CD4-positive, alpha-beta T cell treated with Interleukin-17A for 1 hour (primary cell): ENCODE measurements around the gene TRABD2B.

Experiments used
- DNase-seq: peaks from one replicate; pipeline ENCODE4 v3.0.0-alpha.2; 2020

Gene TRABD2B

DNA sequence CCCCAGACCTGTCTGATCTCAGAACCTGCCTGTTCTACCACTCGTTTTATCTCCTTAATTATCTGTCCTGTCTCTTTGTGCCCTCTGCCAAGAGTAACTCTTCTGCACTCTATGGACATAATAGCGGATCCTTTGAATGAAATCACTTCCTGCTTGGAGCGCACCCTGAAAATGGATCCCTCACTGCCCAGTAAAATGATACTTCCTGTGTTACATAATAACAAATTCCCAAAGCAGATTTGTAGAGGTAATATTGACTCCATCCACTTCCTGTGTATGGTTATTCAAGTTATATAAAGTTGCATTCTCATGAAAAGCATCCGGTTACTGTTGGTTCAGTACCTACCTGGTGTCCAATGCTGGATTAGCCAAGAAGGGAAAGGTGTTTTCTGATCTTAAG is 246.0 kb downstream of the TRABD2B start:
- DNase-seq, result no peak

- DNase-seq, result no peak
Measured at GRCh38 chr1:47745715-47746609, 251.2 kb downstream of the TRABD2B start.

DNA sequence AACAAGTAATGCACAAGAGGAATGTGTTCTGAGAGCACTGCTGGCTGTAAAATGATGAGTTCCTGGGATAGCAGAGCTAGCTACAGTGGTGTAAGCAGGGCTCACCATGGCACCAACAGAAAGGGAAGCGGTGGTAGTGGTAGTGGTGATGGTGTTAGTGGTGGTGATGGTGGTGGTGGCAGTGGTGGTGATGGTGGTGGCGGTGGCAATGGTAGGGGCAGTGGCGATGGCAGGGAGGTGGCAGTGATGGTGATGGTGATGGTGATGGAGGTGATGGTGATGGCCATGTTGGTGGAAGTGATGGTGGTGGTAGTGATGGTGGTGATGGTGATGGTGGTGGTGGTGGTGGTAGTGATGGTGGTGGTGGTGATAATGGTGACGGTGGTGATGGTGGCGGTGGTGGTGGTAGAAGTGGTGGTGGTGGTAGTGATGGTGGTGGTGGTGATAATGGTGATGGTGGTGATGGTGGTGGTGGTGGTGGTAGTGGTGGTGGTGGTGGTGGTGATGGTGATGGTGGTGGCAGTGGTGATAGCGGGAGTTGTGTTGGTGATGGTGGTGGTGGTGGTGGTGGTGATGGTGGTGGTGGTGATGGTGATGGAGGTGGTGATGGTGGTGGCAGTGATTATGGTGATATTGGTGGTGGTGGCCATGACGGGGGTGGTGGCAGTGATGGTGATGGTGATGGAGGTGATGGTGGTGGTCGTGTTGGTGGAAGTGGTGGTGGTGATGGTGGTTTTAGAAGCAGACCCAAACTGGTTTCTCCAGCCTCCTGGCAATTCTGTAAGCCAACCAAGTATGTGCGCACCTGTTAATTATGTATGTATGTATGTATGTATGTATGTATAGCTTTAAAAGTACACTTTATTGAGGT is 254.1 kb downstream of the TRABD2B start:
- DNase-seq, result no peak

DNA sequence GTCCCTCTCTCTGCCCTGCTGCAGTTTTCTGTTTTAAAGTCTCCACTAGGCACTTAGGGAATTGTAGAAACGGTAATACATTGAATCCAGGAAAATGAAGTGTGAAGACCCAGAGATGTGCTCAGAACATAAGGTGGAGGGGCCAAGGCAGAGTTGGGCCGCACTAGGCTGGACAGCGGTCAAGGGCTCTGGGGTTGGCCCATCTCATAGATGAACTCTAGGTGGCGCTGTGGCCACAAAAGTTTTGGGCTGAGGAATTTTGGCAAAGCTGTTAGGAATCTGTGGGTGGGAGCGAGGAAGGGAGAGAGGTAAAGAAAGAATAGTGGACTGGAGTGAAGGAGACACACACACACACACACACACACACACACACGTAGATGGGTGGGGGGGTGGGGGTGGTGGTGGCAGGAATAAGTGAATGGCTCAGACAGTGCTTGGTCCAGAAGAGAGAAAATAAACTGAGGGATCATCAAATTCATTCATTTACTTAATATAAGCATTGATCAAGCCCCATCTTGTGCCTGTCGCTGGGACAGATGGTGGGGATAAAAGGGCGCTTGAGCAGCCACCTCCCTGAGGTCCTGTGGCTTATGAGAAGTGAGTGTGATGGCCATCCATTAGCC is 258.5 kb downstream of the TRABD2B start:
- no peak for DNase-seq

GRCh38 chr1:47732489-47732888 is 264.7 kb downstream of the TRABD2B start:
- DNase-seq, result no peak

DNA sequence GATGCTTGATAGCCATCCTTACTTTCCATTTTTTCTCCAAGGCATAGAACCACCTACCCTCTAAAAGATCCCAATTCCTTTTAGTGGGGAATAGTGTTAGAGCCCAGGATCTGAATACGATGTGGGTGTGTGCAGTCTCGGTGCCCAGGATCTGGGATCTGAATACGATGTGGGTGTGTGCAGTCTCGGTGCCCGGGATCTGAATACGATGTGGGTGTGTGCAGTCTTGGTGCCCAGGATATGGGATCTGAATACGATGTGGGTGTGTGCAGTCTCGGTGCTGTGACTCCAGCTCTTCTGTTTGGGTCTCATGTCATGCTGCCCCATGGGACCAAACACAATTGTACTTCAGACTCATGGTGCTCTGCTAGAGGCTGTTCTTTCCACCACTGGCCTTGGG is 265.5 kb downstream of the TRABD2B start:
- DNase-seq, result no peak

- no peak for DNase-seq
Measured at GRCh38 chr1:47729685-47730084, 267.5 kb downstream of the TRABD2B start.

DNA sequence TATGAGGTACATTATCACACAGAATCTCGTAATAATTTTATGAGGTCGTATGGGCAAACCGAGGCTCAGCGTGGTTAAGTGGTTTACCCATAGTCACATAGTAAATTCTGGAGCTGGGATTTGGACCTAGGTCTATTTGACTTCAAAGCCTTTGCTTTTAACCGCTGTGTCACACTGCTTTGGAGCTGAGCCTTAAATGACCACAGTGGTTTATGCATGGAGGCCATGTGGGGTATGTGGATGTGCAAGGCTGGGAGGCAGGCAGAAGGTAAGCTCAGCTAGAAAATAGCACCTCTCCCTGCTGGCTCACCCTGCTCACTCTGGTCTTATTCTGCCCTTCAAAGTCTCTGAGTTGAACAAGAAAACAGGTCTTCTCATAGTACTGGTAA is 269.5 kb downstream of the TRABD2B start:
- no peak for DNase-seq

GRCh38 chr1:47727051-47727696 is 270.0 kb downstream of the TRABD2B start:
- DNase-seq, result no peak

GRCh38 chr1:47725992-47726855 is 271.0 kb downstream of the TRABD2B start:
- DNase-seq, result peak; percentile 57

DNA sequence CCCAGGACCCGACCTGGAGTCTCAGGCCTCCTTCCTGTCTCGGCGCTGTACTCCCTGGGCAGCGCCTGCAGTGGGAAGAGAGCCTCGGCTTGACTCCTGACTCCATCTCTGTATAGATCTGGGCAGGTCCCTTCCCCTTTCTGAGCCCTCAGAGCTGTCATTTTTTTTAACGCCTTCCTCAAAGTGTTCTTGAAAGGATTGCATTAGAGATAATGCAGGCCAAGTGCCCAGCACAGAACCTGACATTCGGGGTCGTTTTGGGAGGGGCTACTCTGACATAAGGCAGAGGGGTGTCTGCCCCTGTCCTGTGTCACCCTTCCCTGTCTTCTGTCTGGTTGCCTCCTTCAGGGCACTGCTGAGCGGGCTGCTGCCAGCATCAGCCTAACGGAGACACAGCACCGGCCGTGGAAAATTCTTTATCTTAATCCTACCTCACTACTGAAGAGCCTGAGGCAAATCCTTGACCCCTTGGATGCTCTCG is 271.6 kb downstream of the TRABD2B start:
- no peak for DNase-seq

GRCh38 chr1:47725000-47725473 is 272.1 kb downstream of the TRABD2B start:
- no peak for DNase-seq

DNA sequence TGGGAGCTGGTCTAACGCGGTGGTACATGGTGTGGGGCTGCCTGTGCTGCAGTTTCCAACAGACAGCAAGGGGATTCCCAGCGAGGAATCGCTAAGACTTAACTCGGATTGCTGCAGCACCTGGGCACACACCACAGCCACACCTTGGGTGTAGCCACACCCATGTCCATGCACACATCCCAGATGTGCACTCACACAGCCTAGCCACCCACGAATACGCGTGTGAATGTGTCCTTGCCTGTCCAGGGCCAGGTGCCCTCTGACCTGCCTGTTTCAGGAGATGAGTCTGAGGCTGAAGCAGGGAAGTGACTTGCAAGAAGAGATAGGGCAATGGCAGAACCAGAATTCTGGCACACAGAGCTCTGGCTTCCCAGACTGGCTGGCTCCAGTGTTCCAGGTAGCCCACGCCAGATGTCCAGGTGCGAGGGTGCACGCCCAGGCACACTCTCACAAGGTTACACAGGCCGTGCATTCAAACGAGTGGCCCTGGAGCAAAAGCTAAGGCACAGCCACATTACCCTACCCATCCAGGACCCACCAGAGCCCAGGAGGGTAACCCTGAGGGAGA is 272.7 kb downstream of the TRABD2B start:
- DNase-seq, result no peak

DNA sequence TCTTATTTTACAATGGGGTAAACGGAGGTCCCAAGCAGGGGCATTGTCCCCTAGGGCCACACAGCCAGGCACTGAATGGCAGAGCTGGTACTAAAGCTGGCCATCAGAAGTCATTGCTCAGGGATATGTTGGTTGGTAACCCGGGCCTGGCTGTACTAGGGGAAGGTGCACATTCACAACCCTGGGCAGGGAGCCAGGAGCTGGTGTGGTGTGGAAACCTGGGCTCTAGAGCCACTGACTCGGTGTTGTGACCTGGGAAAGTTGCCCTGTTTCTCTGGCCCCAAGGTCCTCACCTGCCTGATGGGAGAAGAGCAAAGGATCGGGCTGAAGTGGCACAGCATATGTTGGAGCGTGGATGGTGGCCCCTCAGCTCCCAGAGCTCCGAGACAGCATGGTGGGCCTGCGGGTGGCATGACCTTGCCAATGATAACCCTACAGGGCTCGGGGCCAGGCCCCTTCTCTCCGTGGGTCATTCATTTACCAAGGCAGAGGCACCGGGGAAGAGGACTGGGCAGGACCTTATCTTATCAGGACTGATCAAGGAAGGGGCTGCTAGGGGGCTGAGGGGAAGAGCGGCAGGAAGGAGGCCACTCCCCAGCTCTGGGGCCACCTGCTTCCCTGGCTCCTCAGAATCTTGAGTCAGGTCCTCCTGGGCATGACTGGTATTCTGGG is 274.1 kb downstream of the TRABD2B start:
- DNase-seq, result no peak

DNA sequence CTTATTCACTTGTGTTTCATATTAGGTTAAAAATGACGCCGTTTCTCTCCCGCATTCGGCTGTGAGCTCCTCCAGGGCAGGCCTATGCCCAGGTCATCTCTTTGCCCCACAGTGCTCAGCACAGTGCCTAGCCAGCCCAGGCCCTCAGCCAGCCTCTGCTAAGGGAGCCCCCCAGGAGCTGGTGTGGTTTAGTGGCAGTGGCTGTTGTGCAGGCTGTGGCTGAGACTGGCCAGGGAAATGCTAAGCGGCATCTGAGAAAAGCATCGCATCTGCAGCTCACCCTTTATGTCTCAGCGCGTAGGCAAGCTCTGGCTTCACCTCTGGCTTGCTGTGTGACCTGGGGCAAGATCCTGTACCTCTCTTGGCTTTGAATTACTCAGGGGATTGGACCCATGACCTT is 275.1 kb downstream of the TRABD2B start:
- no peak for DNase-seq

DNA sequence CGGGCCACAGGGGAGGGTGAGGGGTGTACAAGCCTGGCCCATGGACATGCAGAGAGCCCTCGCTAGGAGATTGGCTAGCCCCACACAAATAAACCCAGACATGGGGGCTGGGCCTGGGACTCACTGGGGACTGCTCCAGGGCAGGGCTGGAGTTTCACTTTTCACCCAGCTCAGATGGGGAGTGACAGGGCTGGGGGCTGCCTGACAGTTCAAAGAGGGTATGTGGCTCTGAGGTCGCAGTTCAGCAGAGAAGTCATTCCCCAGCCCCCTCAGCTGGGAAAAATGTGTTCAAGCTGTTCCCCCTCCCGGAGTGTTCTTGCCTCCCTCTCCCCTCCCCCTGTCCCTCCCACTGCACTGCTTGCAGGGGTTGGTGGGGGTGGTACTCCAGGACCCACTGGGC is 277.1 kb downstream of the TRABD2B start:
- DNase-seq, result no peak

DNA sequence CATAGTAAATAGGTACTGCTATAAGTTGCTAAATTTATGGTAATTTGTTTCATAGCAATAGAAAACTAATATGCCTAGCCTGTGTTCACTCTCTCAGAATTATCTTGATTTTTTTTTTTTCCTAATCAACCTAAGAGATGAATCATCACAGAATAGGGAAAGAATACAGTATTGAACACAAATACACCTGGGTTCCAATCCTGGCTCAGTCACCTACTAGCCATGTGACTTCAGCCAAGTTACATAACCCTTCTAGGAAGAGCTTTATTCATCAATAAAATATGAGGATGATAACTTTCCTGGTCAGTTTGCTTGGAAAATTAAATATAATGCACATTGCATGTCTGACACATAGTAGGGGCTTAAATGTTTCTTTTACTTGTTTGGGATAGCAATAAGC is 279.8 kb downstream of the TRABD2B start:
- DNase-seq, result no peak

DNA sequence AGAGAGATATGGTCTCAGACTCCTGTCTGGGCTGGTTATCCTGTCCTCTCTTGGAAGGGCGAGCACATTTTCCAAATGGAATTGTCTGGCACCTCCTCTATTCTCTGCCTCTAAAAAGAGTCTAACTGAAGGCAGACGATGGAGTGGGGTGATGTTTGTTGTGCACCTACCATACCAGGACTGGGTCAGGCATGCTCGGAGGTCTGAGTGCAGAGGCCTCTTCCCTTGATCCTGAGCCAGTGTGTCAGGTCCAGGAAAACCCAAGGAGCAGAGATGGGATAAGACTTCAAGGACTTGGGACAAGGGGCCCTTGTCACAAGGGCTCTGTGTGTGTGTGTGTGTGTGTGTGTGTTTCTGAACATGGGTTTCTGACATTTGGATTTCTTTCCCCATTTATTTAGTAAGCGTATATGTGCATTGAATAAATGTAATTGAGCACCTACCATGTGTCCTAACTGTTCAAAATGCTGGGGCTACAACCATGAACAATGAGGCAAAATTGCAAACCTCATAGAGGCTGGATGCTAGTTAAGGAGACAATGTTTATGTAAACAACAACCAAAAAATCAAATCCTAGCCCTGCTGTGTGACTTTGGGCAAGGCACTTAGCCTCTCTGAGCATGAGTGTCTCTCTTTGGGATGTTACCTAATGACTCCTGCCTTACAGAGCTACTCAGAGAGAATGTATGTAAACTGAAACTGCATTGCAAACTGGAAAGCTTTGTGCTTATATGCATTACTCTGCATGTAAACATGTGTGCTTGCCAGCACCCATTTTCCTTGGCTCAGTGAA is 283.0 kb downstream of the TRABD2B start:
- no peak for DNase-seq

DNA sequence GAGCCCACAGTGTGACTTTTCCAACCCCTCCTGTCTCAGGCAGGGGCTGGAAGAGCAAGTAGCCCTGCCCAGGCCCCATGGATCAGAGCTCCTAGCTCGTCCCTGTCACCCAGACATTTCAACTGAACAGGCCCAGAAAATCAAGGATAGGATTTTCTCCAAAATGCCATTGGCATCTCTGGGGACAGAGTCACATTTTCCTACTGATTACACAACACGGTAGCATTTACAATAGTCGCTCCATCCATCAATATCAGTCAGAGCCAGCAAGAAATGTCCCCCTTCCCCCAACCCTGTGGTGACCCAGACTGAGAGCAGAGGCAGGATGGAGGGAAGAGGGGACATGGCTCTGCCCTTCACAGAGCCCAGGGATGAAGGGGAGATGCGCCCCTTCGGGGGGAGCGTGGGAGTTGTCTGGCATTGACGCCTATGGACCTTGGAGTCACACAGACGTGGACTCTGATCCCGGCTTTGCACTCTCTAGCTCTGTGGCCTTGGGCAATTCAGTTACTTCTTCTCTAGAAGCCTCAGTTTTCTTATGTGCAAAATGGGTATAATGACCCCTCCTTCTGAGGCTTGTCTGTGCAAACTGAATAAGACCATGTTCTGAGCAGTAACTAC is 283.7 kb downstream of the TRABD2B start:
- no peak for DNase-seq
